ENCODE results near the gene DCPS. TPM values are rescaled to one million over a fixed set of nuclear protein-coding genes. Genes with fewer than 3 reads are reported as not detected.

Gene DCPS
- total RNA-seq, 2 experiments from 2014 or later = 34.9 to 39.5 TPM

DNA sequence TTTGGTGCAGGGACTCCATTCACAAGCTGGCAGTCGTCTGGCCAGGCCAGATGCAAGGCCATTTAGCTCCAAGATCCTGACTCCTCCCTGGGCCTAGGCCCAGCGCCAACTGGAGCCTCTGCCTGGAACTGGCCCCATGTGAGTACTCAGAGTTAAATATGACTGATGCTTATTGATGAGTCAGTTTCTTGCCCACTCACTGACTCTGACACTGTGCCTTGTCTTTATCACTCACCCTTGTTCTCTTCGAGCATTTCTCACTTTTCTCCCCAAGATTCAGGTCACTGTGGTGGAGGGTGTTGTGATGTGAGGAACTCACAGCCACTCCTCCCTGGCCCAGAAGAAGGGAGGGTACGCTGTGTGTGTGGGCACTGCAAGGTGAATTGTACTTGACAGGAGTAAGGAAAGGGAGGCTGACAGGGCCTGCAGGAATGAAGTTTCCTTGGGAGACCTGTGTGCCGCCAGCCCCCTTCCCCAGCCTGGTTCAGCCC is 28.4 kb downstream of the DCPS start:
- Mint-ChIP-seq H3K9me3 (no peaks in the 10 kb centered on the region), H3K4me3 (no peak overlapping the region), H3K4me1 (ENCODE audit: low read depth) (peaks cover 9% of the 10 kb centered on the region), H3K27ac (no peak overlapping the region), H3K36me3 (ENCODE audit: low read depth) (peaks cover 11% of the 10 kb centered on the region), H3K27me3 (ENCODE audit: low read depth) (no peaks in the 10 kb centered on the region)
- DNase-seq = peak; percentile 23
- CTCF ChIA-PET = no interaction called here
- intact Hi-C loops (cut with micrococcal nuclease) = no loop called here

DNA sequence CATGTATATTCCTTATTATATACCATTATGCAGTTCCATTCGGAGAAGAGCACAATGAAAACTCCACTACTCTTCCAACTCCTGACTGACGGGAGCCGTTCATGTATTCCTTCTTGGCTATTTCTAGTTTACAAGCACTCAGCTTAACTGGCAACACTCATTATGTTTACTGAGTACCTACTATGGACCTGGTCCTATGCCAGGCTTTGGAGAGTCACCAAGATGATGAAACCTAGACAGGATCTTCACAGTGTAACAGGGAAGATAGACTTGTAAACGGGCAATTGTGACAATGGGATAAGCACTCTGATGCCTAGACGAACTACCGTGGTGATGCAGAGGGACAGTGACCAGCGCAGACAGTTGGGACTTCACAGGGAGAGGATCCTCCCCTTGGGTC is 29.3 kb downstream of the DCPS start:
- intact Hi-C loops (cut with micrococcal nuclease) = no loop called here
- no peak overlapping the region for H3K27ac Mint-ChIP-seq
- no peaks in the 10 kb centered on the region for H3K27me3 Mint-ChIP-seq (ENCODE audit: low read depth)
- H3K4me1 Mint-ChIP-seq (ENCODE audit: low read depth) = peaks cover 6% of the 10 kb centered on the region
- no peak overlapping the region for H3K4me3 Mint-ChIP-seq
- peaks cover 11% of the 10 kb centered on the region for H3K36me3 Mint-ChIP-seq (ENCODE audit: low read depth)
- no peaks in the 10 kb centered on the region for H3K9me3 Mint-ChIP-seq
- CTCF ChIA-PET = no interaction called here
- no peak for DNase-seq

DNA sequence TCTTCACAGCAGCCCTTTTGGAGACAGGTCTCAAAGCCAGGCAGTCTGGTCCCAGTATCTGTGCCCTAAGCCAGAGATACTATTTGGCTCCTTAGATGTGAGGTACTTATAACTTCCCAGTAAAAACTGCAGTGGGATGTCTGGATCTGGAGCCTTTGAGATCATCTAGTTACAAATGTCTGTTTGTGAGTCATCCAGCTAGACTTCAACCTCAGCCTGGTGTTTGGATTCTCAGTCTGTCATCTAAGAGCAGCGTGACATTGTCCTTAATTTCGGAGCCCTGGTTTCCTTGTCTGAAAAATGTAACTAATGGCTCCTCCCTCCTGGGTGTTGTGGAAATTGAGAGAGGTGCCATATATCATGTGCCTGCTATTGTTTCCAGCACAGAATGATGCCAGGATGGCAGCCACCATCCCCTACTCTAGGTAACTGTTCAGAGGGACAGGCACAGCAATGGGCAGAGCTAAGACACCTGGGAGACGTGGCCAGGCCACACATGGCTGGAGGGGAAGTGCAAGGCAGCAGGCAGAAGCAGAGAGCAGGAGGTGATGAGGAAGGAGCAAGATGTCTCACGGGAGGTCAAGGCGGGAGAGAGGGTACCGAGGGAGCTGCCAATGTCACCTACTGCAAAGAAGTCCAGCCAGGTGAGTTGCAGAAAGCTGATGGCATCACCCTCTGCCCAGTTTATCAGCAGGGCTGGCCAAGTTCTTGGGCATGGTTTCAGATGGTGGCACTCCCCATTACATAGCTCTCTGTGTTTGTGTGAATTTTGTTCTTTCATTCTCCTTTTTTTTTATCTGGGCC is 31.0 kb downstream of the DCPS start:
- no peak overlapping the region for H3K4me3 Mint-ChIP-seq
- peaks cover 3% of the 10 kb centered on the region for H3K4me1 Mint-ChIP-seq (ENCODE audit: low read depth)
- H3K27me3 Mint-ChIP-seq (ENCODE audit: low read depth) = no peaks in the 10 kb centered on the region
- intact Hi-C loops (cut with micrococcal nuclease) = no loop called here
- H3K36me3 Mint-ChIP-seq (ENCODE audit: low read depth) = peaks cover 11% of the 10 kb centered on the region
- H3K27ac Mint-ChIP-seq = no peak overlapping the region
- no peak for DNase-seq
- H3K9me3 Mint-ChIP-seq = no peaks in the 10 kb centered on the region
- CTCF ChIA-PET = interaction anchor here (0.6 to 1.6 kb wide), 3 partner anchors 24 to 371 kb away, joined by 3 to 6 read pairs (median 4); no protein-coding TSS in a partner anchor

DNA sequence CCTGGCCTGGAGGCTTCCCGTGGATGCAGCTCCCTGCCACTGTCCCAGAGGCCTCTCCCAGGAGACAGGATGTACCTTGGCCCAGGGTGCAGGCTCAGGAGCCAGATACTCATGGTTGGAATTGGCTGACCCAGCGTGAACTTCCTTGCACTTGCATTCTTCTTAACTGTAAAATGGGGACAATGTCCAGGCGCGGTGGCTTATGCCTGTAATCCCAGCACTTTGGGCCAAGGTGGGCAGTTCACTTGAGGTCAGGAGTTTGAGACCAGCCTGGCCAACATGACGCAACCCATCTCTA is 31.6 kb downstream of the DCPS start:
- Mint-ChIP-seq H3K27me3 (ENCODE audit: low read depth) (no peaks in the 10 kb centered on the region), H3K4me3 (no peak overlapping the region), H3K36me3 (ENCODE audit: low read depth) (peaks cover 11% of the 10 kb centered on the region), H3K9me3 (no peaks in the 10 kb centered on the region), H3K27ac (no peak overlapping the region), H3K4me1 (ENCODE audit: low read depth) (peaks cover 3% of the 10 kb centered on the region)
- CTCF ChIA-PET = interaction anchor here (0.6 to 1.6 kb wide), 3 partner anchors 25 to 370 kb away, joined by 3 to 6 read pairs (median 4); no protein-coding TSS in a partner anchor
- DNase-seq = no peak
- intact Hi-C loops (cut with micrococcal nuclease) = no loop called here

DNA sequence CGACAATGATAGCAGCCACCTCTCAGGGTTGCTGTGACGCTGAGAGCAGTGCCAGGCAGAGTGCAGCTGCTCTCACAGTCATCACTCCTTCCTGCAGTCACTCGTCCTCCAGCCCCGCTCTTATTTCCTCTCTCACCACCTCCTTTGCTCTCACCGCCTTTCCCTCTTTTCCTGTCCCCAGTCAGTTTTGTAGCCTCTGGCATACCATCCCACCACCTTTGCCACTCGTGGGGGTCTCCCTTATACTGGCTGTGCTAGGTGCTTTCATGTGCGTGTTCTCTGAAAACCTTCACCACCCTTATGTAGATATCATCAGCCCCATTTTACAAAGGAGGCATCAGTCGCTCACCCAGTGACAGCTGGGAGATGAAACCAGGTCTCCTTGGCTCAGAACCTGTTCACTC is 32.3 kb downstream of the DCPS start:
- Mint-ChIP-seq H3K27ac (no peak overlapping the region), H3K9me3 (no peaks in the 10 kb centered on the region), H3K36me3 (ENCODE audit: low read depth) (peaks cover 13% of the 10 kb centered on the region), H3K4me1 (ENCODE audit: low read depth) (peaks cover 3% of the 10 kb centered on the region), H3K27me3 (ENCODE audit: low read depth) (no peaks in the 10 kb centered on the region), H3K4me3 (no peak overlapping the region)
- intact Hi-C loops (cut with micrococcal nuclease) = no loop called here
- DNase-seq = no peak
- CTCF ChIA-PET = interaction anchor here (1.6 kb wide), 1 partner anchor 26 kb away, joined by 6 read pairs; no protein-coding TSS in a partner anchor

DNA sequence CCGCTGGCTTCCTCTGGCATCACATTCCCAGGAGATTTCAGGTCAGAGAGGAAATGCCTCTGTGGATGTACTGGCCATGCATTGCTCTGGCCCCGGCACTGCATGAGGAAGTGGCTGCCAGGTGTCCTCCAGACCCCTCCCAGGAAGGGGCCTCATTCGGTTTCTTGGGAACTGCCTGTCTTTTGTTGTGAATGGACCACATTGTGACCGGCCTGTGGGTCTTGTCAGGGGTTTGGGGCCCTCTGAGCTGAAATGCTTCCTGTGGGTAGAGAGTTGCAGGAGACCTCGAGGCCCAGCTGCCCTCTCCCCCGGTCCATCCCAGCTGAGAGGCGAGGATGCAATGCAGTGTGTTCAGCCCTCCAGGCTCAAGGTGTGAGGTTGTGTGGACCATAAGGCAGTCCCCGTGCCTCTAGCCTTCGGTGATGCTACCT is 32.8 kb downstream of the DCPS start:
- H3K27ac Mint-ChIP-seq = no peak overlapping the region
- H3K9me3 Mint-ChIP-seq = no peaks in the 10 kb centered on the region
- H3K4me3 Mint-ChIP-seq = no peak overlapping the region
- H3K27me3 Mint-ChIP-seq (ENCODE audit: low read depth) = no peaks in the 10 kb centered on the region
- no peak for DNase-seq
- H3K36me3 Mint-ChIP-seq (ENCODE audit: low read depth) = peaks cover 14% of the 10 kb centered on the region
- peaks cover 6% of the 10 kb centered on the region for H3K4me1 Mint-ChIP-seq (ENCODE audit: low read depth)
- intact Hi-C loops (cut with micrococcal nuclease) = no loop called here
- CTCF ChIA-PET = interaction anchor here (2.2 kb wide), 1 partner anchor 26 kb away, joined by 7 read pairs; no protein-coding TSS in a partner anchor

DNA sequence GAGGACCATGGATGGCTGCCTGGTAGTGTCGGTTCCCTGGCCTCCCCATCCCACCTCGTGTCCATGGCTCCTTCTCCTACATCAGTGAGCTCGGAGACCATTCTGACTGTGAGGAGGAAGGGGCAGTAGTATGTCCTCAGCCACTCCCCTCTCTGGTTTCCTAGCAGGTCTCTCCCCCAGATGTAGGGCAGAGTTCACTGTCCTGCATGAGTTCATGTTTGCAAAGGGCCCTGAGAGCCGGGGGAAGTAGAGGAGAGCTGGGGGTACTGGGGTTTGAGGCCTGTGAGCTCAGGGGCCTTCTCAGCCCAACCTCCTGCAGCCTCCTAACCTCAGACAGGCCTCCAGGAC is 33.2 kb downstream of the DCPS start:
- Mint-ChIP-seq H3K4me1 (ENCODE audit: low read depth) (peaks cover 11% of the 10 kb centered on the region), H3K36me3 (ENCODE audit: low read depth) (peaks cover 14% of the 10 kb centered on the region), H3K27me3 (ENCODE audit: low read depth) (no peaks in the 10 kb centered on the region), H3K9me3 (no peaks in the 10 kb centered on the region), H3K4me3 (no peak overlapping the region), H3K27ac (no peak overlapping the region)
- DNase-seq = no peak
- intact Hi-C loops (cut with micrococcal nuclease) = no loop called here
- CTCF ChIA-PET = interaction anchor here (0.6 to 2.2 kb wide), 2 partner anchors 21 to 27 kb away, joined by 4 to 7 read pairs; no protein-coding TSS in a partner anchor

DNA sequence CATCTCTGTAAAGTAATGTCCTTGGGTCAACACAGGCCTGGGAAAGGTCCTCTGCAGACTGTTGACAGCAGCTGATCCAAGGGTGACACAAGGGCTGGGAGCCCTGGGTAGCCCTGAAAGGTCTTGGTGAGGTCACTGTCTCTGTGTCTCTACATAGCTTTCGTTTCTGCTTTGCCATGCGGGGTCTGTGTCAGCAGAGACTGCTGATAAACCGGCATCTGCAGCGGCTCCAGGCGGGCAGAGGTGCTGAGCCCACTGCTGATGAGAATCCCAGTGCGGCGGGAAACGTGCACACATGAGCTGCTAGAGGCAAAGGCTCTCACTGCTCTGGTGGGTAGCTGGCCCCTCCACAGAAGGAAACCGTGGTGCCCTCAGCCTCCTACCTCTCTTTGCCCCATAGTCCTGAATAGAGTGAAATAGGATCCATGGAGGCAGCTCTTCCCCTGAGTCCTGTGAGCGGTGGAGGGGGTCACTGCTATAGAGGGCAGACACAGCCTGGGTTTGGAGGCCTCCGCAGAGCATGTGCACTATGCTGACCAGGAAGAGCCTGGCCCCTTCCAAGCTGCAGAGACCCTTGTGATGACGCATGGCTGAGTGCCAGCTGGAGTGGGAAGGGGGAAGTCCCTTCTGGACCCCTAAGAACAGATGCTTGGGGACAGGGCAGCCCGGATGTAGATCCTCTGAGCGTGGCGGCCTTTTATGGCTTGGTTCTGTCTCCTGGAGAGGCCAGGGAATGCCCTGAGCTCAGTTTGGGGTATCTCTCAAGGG is 33.8 kb downstream of the DCPS start:
- no peaks in the 10 kb centered on the region for H3K27me3 Mint-ChIP-seq (ENCODE audit: low read depth)
- H3K27ac Mint-ChIP-seq = no peak overlapping the region
- peaks cover 15% of the 10 kb centered on the region for H3K4me1 Mint-ChIP-seq (ENCODE audit: low read depth)
- CTCF ChIA-PET = interaction anchor here (0.6 to 2.2 kb wide), 2 partner anchors 22 to 27 kb away, joined by 4 to 7 read pairs; no protein-coding TSS in a partner anchor
- intact Hi-C loops (cut with micrococcal nuclease) = no loop called here
- H3K9me3 Mint-ChIP-seq = no peaks in the 10 kb centered on the region
- H3K36me3 Mint-ChIP-seq (ENCODE audit: low read depth) = peaks cover 17% of the 10 kb centered on the region
- no peak overlapping the region for H3K4me3 Mint-ChIP-seq
- no peak for DNase-seq

DNA sequence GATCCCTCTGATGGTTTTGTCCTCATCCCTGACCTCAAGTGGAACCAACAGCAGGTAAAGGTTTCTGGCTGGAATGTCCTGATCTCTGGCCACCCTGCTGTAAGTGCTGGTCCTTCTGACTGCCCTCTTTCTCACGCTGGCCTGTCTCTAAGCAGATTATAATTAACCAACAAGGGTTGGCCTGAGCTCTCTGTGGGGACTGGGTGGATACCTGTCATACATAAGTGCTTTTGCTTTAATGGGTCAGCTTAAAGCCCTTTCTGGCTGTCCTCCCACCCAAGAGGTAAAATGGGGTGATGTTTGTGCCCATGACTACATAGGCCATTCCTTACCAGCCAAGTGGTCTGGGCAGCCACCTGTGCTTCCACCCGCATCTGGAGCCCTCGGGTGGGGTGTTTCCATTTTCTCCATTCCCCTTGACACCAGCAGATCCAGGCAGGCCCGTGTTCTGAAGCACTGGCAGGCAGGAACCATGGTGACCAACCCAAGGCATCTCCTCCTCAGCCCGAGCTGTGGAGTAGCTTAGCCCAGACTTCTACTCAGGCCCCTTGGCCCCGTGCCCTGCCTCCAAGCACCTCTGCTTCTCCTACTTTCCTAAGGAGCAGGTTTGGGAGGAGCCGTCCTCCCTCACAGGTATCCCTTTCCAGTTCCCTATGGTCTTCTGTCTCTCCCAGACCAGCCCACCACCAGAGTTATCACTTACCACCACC is 34.6 kb downstream of the DCPS start:
- no peak overlapping the region for H3K4me3 Mint-ChIP-seq
- H3K27me3 Mint-ChIP-seq (ENCODE audit: low read depth) = no peaks in the 10 kb centered on the region
- H3K36me3 Mint-ChIP-seq (ENCODE audit: low read depth) = peaks cover 18% of the 10 kb centered on the region
- intact Hi-C loops (cut with micrococcal nuclease) = no loop called here
- no peaks in the 10 kb centered on the region for H3K9me3 Mint-ChIP-seq
- DNase-seq = no peak
- peaks cover 15% of the 10 kb centered on the region for H3K4me1 Mint-ChIP-seq (ENCODE audit: low read depth)
- CTCF ChIA-PET = interaction anchor here (0.7 to 2.2 kb wide), 2 partner anchors 19 to 28 kb away, joined by 3 to 7 read pairs; no protein-coding TSS in a partner anchor
- H3K27ac Mint-ChIP-seq = no peak overlapping the region

DNA sequence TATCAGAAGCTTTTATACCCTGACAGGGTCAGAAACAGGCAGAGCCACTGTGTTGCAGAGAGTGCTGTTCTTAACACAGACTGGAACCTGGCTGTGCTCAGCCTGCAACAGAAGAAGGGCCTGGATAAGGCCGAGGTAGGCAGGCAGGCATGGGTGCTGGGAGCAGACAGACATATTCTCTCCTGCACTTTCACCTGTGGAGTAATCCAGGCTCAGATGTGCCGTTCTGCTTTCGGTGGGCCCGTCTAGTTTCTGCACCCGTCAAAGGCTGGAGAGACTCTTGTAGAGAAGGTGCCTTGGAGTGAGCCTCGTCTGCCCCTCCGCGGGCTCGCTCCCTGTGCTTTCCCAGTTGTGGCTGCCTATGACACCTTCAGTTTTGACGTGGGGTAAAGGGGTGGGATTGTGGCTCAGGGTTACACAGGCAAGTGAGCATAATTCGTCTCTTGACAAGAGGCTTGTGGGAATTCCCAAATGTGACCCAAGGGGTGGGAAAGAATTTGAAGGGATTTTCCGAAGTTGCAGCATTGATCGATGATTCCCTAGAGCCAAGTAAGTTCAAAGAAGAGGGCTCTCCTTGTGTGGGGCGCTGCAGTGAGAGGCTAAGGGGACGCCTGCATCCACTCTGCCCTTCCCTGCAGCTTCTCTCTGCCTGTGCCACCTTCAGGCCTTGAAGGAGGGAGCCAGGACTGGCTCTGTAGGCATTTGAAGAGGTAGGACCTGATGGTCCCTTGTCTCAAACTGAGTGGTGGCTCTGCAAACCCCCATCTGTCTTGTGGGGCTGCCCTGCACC is 35.4 kb downstream of the DCPS start:
- CTCF ChIA-PET = interaction anchor here (0.7 kb wide), 1 partner anchor 19 kb away, joined by 3 read pairs; no protein-coding TSS in a partner anchor
- intact Hi-C loops (cut with micrococcal nuclease) = no loop called here
- Mint-ChIP-seq H3K4me1 (ENCODE audit: low read depth) (peaks cover 15% of the 10 kb centered on the region), H3K4me3 (no peak overlapping the region), H3K27me3 (ENCODE audit: low read depth) (no peaks in the 10 kb centered on the region), H3K9me3 (no peaks in the 10 kb centered on the region), H3K36me3 (ENCODE audit: low read depth) (peaks cover 21% of the 10 kb centered on the region), H3K27ac (no peak overlapping the region)
- DNase-seq = no peak

DNA sequence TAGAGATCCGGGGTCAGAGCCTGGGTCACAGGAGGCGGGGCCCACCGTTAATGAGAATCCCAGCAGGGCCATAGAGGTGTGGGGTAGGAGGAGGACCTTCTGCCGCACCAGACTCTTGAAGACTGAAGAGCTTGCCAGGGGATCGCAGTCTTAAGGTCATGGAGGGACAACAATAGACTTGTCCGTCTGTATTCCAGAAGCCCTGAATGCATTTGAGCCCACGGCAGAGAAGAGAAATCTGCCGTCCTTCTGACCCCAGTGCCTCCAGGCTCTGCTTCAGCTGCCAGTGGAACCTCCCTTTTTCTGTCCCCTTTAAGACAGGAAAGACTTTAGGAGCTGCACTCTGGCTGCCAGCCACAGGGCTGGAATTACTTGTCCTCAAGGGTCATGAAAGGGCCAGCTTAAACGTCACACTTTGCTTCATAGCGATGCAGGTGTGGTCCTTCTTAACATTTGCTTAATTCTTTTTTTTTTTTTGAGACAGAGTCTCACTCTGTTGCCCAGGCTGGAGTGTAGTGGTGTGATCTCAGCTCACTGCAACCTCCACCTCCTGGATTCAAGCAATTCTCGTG is 36.1 kb downstream of the DCPS start:
- no peak for DNase-seq
- Mint-ChIP-seq H3K4me3 (no peak overlapping the region), H3K27ac (no peak overlapping the region), H3K4me1 (ENCODE audit: low read depth) (peaks cover 15% of the 10 kb centered on the region), H3K27me3 (ENCODE audit: low read depth) (no peaks in the 10 kb centered on the region), H3K36me3 (ENCODE audit: low read depth) (peaks cover 20% of the 10 kb centered on the region), H3K9me3 (no peaks in the 10 kb centered on the region)
- intact Hi-C loops (cut with micrococcal nuclease) = no loop called here
- CTCF ChIA-PET = no interaction called here

All from activated naive CD4-positive, alpha-beta T cell treated with anti-CD3 and anti-CD28 coated beads for 36 hours (primary cell).